Aorta (tissue), 5 donors: ENCODE results near the gene NTRK1. TPM values are rescaled to one million over a fixed set of nuclear protein-coding genes. Genes with fewer than 3 reads are reported as not detected.
A peak's percentile ranks its signal among the peaks of the same experiment; 100 is the strongest.

Experiments
- ATAC-seq: fragments of 200-7000 bp; cut with Tn5 transposase; one replicate; pipeline ENCODE4 v1.9.1; 2022; ENCODE audit warnings: moderate library complexity; ENCODE audit not compliant: low FRiP score
- DNase-seq, 2 donors: peaks; one replicate each; pipeline ENCODE4 v3.0.0-alpha.2; 2020
- H3K27ac ChIP-seq, 2 donors: one replicate each; pipeline ENCODE4 v1.5.1; 2013; ENCODE audit warnings: low read length in 2 of 2, mild to moderate bottlenecking in 2 of 2, moderate library complexity in 2 of 2, control low read depth in 1 of 2, inconsistent platforms in 1 of 2, low read depth in 1 of 2
- H3K27me3 ChIP-seq, 2 donors: one replicate each; pipeline ENCODE4 v1.6.1; 2013; ENCODE audit warnings: control low read depth in 1 of 2, low read length in 1 of 2, mild to moderate bottlenecking in 1 of 2, moderate library complexity in 1 of 2; ENCODE audit not compliant: insufficient read depth in 2 of 2, control insufficient read depth in 1 of 2
- H3K36me3 ChIP-seq, 2 donors: one replicate each; pipeline ENCODE4 v1.6.1; 2013; ENCODE audit warnings: control low read depth in 1 of 2, low read length in 1 of 2, mild to moderate bottlenecking in 1 of 2; ENCODE audit not compliant: insufficient read depth in 2 of 2, control insufficient read depth in 1 of 2
- H3K4me1 ChIP-seq, 2 donors: one replicate each; pipeline ENCODE4 v1.6.1; 2013; ENCODE audit warnings: low read length in 2 of 2, control low read depth in 1 of 2, mild to moderate bottlenecking in 1 of 2, moderate library complexity in 1 of 2; ENCODE audit not compliant: insufficient read depth in 2 of 2, control insufficient read depth in 1 of 2
- H3K4me3 ChIP-seq, 2 donors: one replicate each; pipeline ENCODE4 v1.5.1; 2013; ENCODE audit warnings: low read length in 2 of 2, control low read depth in 1 of 2, mild to moderate bottlenecking in 1 of 2
- H3K9me3 ChIP-seq: one replicate; pipeline ENCODE4 v1.6.1; 2013; ENCODE audit warnings: mild to moderate bottlenecking, low read length; ENCODE audit not compliant: control insufficient read depth
- WGBS, 2 donors: extraction: QIAGEN DNeasy Blood & Tissue Kit; methylation state at CpG; one replicate each; pipeline ENCODE4 v1.1.7; 2013; 5-methylcytosine and 5-hydroxymethylcytosine counted together
- intact Hi-C, 2 donors: fragments of 100-400 bp; cut with DNase I; formaldehyde crosslinking; loops; one replicate each; pipeline versions ENCODE4 v1.14.2 to v1.15.0; 2022
- polyA plus RNA-seq, 2 donors: library from polyadenylated mRNA; stranded (reverse); fragments of 200-250 nt; gene quantifications; one replicate each; pipeline ENCODE4 v1.2.3, GENCODE V29; 2013
- total RNA-seq, 2 donors: library from RNA; stranded (reverse); fragmentation: NEBNext Ultra II Directional; extraction: Animal tissue kit (Norgen Biotek cat#: 25700); gene quantifications; one replicate each; pipeline ENCODE4 v1.2.1, GENCODE V29; 2021
- donor health status: healthy with polysubstance abuse.
- donor health status: Bipolar disorder and iron deficiency.
- donor health status: DM: no; HTN: no; CAD: no.
- donor health status: DM: no; HTN: no; CAD: no.
- donor health status: DM: yes; HTN: yes; CAD: no.

The NTRK1 gene
- total and polyA plus RNA-seq, 4 donors, result 0.50 to 3.5 (median 0.88) TPM

GRCh38 chr1:156899956-156900718 lies 39.5 kb downstream of the NTRK1 start:
- DNase-seq, result no peak
- no peaks in the 10 kb centered on the region for H3K27me3 ChIP-seq
- H3K4me1 ChIP-seq, result no peaks in the 10 kb centered on the region
- intact Hi-C loops, result loop anchor here in 1 of 2 donors (10.0 kb wide), 1 partner anchor 175 kb away; no protein-coding TSS in a partner anchor
- no peak for ATAC-seq
- WGBS, 2 donors, result 83 to 87% methylated on average over 12 of the region's 12 CpGs
- no peaks in the 10 kb centered on the region for H3K36me3 ChIP-seq
- no peaks in the 10 kb centered on the region for H3K9me3 ChIP-seq
- H3K4me3 ChIP-seq, result no peak overlapping the region
- H3K27ac ChIP-seq, result no peak overlapping the region

- Histone ChIP-seq H3K36me3 (no peaks in the 10 kb centered on the region), H3K4me1 (no peaks in the 10 kb centered on the region), H3K27me3 (no peaks in the 10 kb centered on the region), H3K4me3 (no peak overlapping the region), H3K27ac (no peak overlapping the region), H3K9me3 (no peaks in the 10 kb centered on the region)
- intact Hi-C loops, result no loop called here
- DNase-seq (no peak), ATAC-seq (no peak)
- WGBS, 2 donors, result 68 to 87% methylated on average over 6 of the region's 6 CpGs
Observed at GRCh38 chr1:156900896-156901589, 40.4 kb downstream of the NTRK1 start.

GRCh38 chr1:156901590-156901900 lies 40.9 kb downstream of the NTRK1 start:
- ATAC-seq, result no peak
- no peak overlapping the region for H3K27ac ChIP-seq
- H3K9me3 ChIP-seq, result no peaks in the 10 kb centered on the region
- intact Hi-C loops, result no loop called here
- 91 to 96% methylated on average over 4 of the region's 4 CpGs for WGBS, 2 donors
- H3K27me3 ChIP-seq, result no peaks in the 10 kb centered on the region
- DNase-seq, result no peak
- H3K36me3 ChIP-seq, result no peaks in the 10 kb centered on the region
- no peaks in the 10 kb centered on the region for H3K4me1 ChIP-seq
- H3K4me3 ChIP-seq, result no peak overlapping the region

GRCh38 chr1:156901966-156902915 lies 41.6 kb downstream of the NTRK1 start:
- intact Hi-C loops, result no loop called here
- no peaks in the 10 kb centered on the region for H3K9me3 ChIP-seq
- ATAC-seq (no peak), DNase-seq (no peak)
- H3K27me3 ChIP-seq, result no peaks in the 10 kb centered on the region
- no peaks in the 10 kb centered on the region for H3K36me3 ChIP-seq
- no peaks in the 10 kb centered on the region for H3K4me1 ChIP-seq
- 76 to 85% methylated on average over 22 to 23 of the region's 23 CpGs for WGBS, 2 donors
- no peak overlapping the region for H3K27ac ChIP-seq
- no peak overlapping the region for H3K4me3 ChIP-seq

- H3K9me3 ChIP-seq, result no peaks in the 10 kb centered on the region
- no peaks in the 10 kb centered on the region for H3K36me3 ChIP-seq
- no peaks in the 10 kb centered on the region for H3K4me1 ChIP-seq
- H3K4me3 ChIP-seq, result no peak overlapping the region
- no peak overlapping the region for H3K27ac ChIP-seq
- WGBS, 2 donors, result 81 to 88% methylated on average over 15 of the region's 15 CpGs
- ATAC-seq, result no peak
- H3K27me3 ChIP-seq, result no peaks in the 10 kb centered on the region
- intact Hi-C loops, result no loop called here
- DNase-seq, result no peak
Observed at GRCh38 chr1:156903328-156904091, 42.8 kb downstream of the NTRK1 start.

GRCh38 chr1:156904187-156904959 lies 43.7 kb downstream of the NTRK1 start:
- no peak overlapping the region for H3K27ac ChIP-seq
- peak in 1 of 2 donors; percentile 69 for DNase-seq
- H3K9me3 ChIP-seq, result no peaks in the 10 kb centered on the region
- no peak for ATAC-seq
- intact Hi-C loops, result no loop called here
- 84 to 86% methylated on average over 19 of the region's 19 CpGs for WGBS, 2 donors
- no peak overlapping the region for H3K4me3 ChIP-seq
- H3K27me3 ChIP-seq, result no peaks in the 10 kb centered on the region
- no peaks in the 10 kb centered on the region for H3K36me3 ChIP-seq
- no peaks in the 10 kb centered on the region for H3K4me1 ChIP-seq

GRCh38 chr1:156905176-156905575 lies 44.5 kb downstream of the NTRK1 start:
- no peak overlapping the region for H3K27ac ChIP-seq
- ATAC-seq (no peak), DNase-seq (no peak)
- H3K4me1 ChIP-seq, result no peaks in the 10 kb centered on the region
- no peak overlapping the region for H3K4me3 ChIP-seq
- H3K36me3 ChIP-seq, result no peaks in the 10 kb centered on the region
- no peaks in the 10 kb centered on the region for H3K9me3 ChIP-seq
- no peaks in the 10 kb centered on the region for H3K27me3 ChIP-seq
- intact Hi-C loops, result no loop called here
- 89 to 92% methylated on average over 16 of the region's 16 CpGs for WGBS, 2 donors
